ENCODE data around the gene PSMG4.
A peak's percentile ranks its signal among the peaks of the same experiment; 100 is the strongest.

Gene PSMG4

GRCh38 chr6:3228771-3229565 lies 29.8 kb upstream of the PSMG4 start:
- H3K9me3 ChIP-seq (ENCODE audit: insufficient read depth, low read length): no peaks in the 10 kb centered on the region
- peak overlapping the region; percentile 66 for H3K4me2 ChIP-seq (ENCODE audit: low read depth, low read length, poor library complexity, severe bottlenecking)

GRCh38 chr6:3229566-3230178 lies 29.1 kb upstream of the PSMG4 start:
- no peaks in the 10 kb centered on the region for H3K36me3 ChIP-seq (ENCODE audit: low read length)
- TF ChIP-seq EZH2phosphoT487 (conservative IDR thresholded peaks at IDR 0.05; ENCODE audit: low read length): no peak
- TF ChIP-seq, protein P1, sequence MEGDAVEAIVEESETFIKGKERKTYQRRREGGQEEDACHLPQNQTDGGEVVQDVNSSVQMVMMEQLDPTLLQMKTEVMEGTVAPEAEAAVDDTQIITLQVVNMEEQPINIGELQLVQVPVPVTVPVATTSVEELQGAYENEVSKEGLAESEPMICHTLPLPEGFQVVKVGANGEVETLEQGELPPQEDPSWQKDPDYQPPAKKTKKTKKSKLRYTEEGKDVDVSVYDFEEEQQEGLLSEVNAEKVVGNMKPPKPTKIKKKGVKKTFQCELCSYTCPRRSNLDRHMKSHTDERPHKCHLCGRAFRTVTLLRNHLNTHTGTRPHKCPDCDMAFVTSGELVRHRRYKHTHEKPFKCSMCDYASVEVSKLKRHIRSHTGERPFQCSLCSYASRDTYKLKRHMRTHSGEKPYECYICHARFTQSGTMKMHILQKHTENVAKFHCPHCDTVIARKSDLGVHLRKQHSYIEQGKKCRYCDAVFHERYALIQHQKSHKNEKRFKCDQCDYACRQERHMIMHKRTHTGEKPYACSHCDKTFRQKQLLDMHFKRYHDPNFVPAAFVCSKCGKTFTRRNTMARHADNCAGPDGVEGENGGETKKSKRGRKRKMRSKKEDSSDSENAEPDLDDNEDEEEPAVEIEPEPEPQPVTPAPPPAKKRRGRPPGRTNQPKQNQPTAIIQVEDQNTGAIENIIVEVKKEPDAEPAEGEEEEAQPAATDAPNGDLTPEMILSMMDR (IDR thresholded peaks at IDR 0.05; ENCODE audit: insufficient read depth, low read length, poor library complexity, severe bottlenecking): peak; percentile 16
- H3K9me3 ChIP-seq (ENCODE audit: insufficient read depth, low read length): no peaks in the 10 kb centered on the region
- peak overlapping the region; percentile 41 for H3K4me3 ChIP-seq (ENCODE audit: insufficient read depth, low read length, poor library complexity, severe bottlenecking)
- no peaks in the 10 kb centered on the region for H3K9me2 ChIP-seq (replicated peaks; ENCODE audit: insufficient read depth, low read length)
- peaks cover 13% of the 10 kb centered on the region for H3F3A ChIP-seq (ENCODE audit: insufficient read depth)
- H3K79me2 ChIP-seq (ENCODE audit: insufficient read depth, low read length): peaks cover 9% of the 10 kb centered on the region; the same call in 1 of the 2 replicates
- H3K9ac ChIP-seq (ENCODE audit: low read length): peak overlapping the region; percentile 70
- H3K27me3 ChIP-seq (ENCODE audit: low read length): no peaks in the 10 kb centered on the region
- no peak overlapping the region for H3K27ac ChIP-seq (ENCODE audit: low read depth, low read length)
- H4K20me1 ChIP-seq (ENCODE audit: low read depth, low read length): no peaks in the 10 kb centered on the region
- H2AFZ ChIP-seq (ENCODE audit: low read depth, low read length, severe bottlenecking): peak overlapping the region; percentile 83
- H3K4me2 ChIP-seq (ENCODE audit: low read depth, low read length, poor library complexity, severe bottlenecking): peak overlapping the region; percentile 66

More at GRCh38 chr6:3228771-3229565, 29.8 kb upstream of the PSMG4 start:
- peak overlapping the region; percentile 70 for H3K9ac ChIP-seq (ENCODE audit: low read length)
- H3K27ac ChIP-seq (ENCODE audit: low read depth, low read length): peak overlapping the region; percentile 25; the same call in 1 of the 2 replicates
- peaks cover 15% of the 10 kb centered on the region for H3F3A ChIP-seq (ENCODE audit: insufficient read depth)
- H3K9me2 ChIP-seq (replicated peaks; ENCODE audit: insufficient read depth, low read length): no peaks in the 10 kb centered on the region
- H4K20me1 ChIP-seq (ENCODE audit: low read depth, low read length): no peaks in the 10 kb centered on the region
- peak; percentile 46; the same call in 1 of the 2 replicates for TF ChIP-seq EZH2phosphoT487 (conservative IDR thresholded peaks at IDR 0.05; ENCODE audit: low read length)
- TF ChIP-seq, protein P1 (IDR thresholded peaks at IDR 0.05; ENCODE audit: insufficient read depth, low read length, poor library complexity, severe bottlenecking): no peak
- peaks cover 5% of the 10 kb centered on the region; the same call in 1 of the 2 replicates for H3K36me3 ChIP-seq (ENCODE audit: low read length)
- peak overlapping the region; percentile 83 for H2AFZ ChIP-seq (ENCODE audit: low read depth, low read length, severe bottlenecking)
- H3K79me2 ChIP-seq (ENCODE audit: insufficient read depth, low read length): peaks cover 9% of the 10 kb centered on the region; the same call in 1 of the 2 replicates
- H3K4me3 ChIP-seq (ENCODE audit: insufficient read depth, low read length, poor library complexity, severe bottlenecking): peak overlapping the region; percentile 41
- no peaks in the 10 kb centered on the region for H3K27me3 ChIP-seq (ENCODE audit: low read length)

GRCh38 chr6:3230256-3230882 lies 28.4 kb upstream of the PSMG4 start:
- Histone ChIP-seq H3K9me2 (replicated peaks; ENCODE audit: insufficient read depth, low read length) (no peaks in the 10 kb centered on the region), H3F3A (ENCODE audit: insufficient read depth) (peaks cover 13% of the 10 kb centered on the region), H4K20me1 (ENCODE audit: low read depth, low read length) (no peaks in the 10 kb centered on the region), H2AFZ (ENCODE audit: low read depth, low read length, severe bottlenecking) (peak overlapping the region; percentile 83), H3K27me3 (ENCODE audit: low read length) (no peaks in the 10 kb centered on the region), H3K9me3 (ENCODE audit: insufficient read depth, low read length) (no peaks in the 10 kb centered on the region), H3K4me3 (ENCODE audit: insufficient read depth, low read length, poor library complexity, severe bottlenecking) (no peak overlapping the region), H3K36me3 (ENCODE audit: low read length) (no peaks in the 10 kb centered on the region), H3K9ac (ENCODE audit: low read length) (peak overlapping the region; percentile 70; the same call in 1 of the 2 replicates), H3K4me2 (ENCODE audit: low read depth, low read length, poor library complexity, severe bottlenecking) (peak overlapping the region; percentile 66), H3K79me2 (ENCODE audit: insufficient read depth, low read length) (peaks cover 9% of the 10 kb centered on the region; the same call in 1 of the 2 replicates), H3K27ac (ENCODE audit: low read depth, low read length) (no peak overlapping the region)
- TF ChIP-seq, protein P1 (IDR thresholded peaks at IDR 0.05; ENCODE audit: insufficient read depth, low read length, poor library complexity, severe bottlenecking): no peak
- TF ChIP-seq EZH2phosphoT487 (conservative IDR thresholded peaks at IDR 0.05; ENCODE audit: low read length): no peak
